Naive thymus-derived CD4-positive, alpha-beta T cell (primary cell): ENCODE measurements around the gene ECM1. TPM values are rescaled to one million over a fixed set of nuclear protein-coding genes. Genes with fewer than 3 reads are reported as not detected.

Experiments used
- ATAC-seq: fragments of 150-1000 bp; cut with Tn5 transposase; 2 replicates; pipeline ENCODE4 v1.10.0; 2021; ENCODE audit warnings: mild to moderate bottlenecking, moderate library complexity
- CTCF ChIA-PET: fragments of 350-600 bp; sonication (Branson Sonifier 250); formaldehyde crosslinking; loops from one replicate; lab custom pipeline; 2021; ENCODE audit warnings: antibody characterized with exemption; lab: Charles Lee
- POLR2A ChIA-PET: fragments of 350-600 bp; sonication (Branson Sonifier 250); formaldehyde crosslinking; loops from one replicate; lab custom pipeline; 2021; ENCODE audit warnings: antibody characterized with exemption, inconsistent platforms; lab: Charles Lee
- DNase-seq, 9 donors: peaks; one replicate each; pipeline versions ENCODE4 v3.0.0 to v3.0.0-alpha.2; 2020 to 2022; ENCODE audit warnings: mixed read lengths in 1 of 9
- H3K27ac ChIP-seq: one replicate; pipeline ENCODE4 v1.7.0; 2013; ENCODE audit warnings: mild to moderate bottlenecking, low read depth, low read length, moderate library complexity
- H3K27me3 ChIP-seq, 2 donors: one replicate each; pipeline ENCODE4 v1.7.0; 2013; ENCODE audit warnings: low read length in 2 of 2, mild to moderate bottlenecking in 2 of 2, moderate library complexity in 2 of 2; ENCODE audit not compliant: control insufficient read depth in 2 of 2, insufficient read depth in 2 of 2
- H3K36me3 ChIP-seq, 3 experiments: 1 replicate in 2 of 3; 2 replicates in 1 of 3; pipeline ENCODE4 v1.7.0; 2013; ENCODE audit warnings: low read length in 3 of 3, mild to moderate bottlenecking in 3 of 3, moderate library complexity in 1 of 3; ENCODE audit not compliant: insufficient read depth in 3 of 3, control insufficient read depth in 2 of 3
- H3K4me1 ChIP-seq, 2 donors: one replicate each; pipeline ENCODE4 v1.7.0; 2013; ENCODE audit warnings: low read length in 2 of 2, mild to moderate bottlenecking in 2 of 2, moderate library complexity in 1 of 2; ENCODE audit not compliant: control insufficient read depth in 2 of 2, insufficient read depth in 2 of 2
- H3K4me3 ChIP-seq: 2 replicates; pipeline ENCODE4 v1.7.0; 2013; ENCODE audit warnings: mild to moderate bottlenecking, low read length
- H3K9me3 ChIP-seq, 3 experiments: 1 replicate in 2 of 3; 2 replicates in 1 of 3; pipeline ENCODE4 v1.7.0; 2013; ENCODE audit warnings: low read length in 3 of 3; ENCODE audit not compliant: control insufficient read depth in 2 of 3
- H3K27ac Mint-ChIP-seq, 9 donors: one replicate each; pipeline ENCODE4 v1.8.0; 2020 to 2022; ENCODE audit warnings: mixed read lengths in 9 of 9, mild to moderate bottlenecking in 8 of 9, moderate library complexity in 5 of 9, inconsistent platforms in 2 of 9
- H3K27me3 Mint-ChIP-seq, 5 donors: one replicate each; pipeline ENCODE4 v1.8.0; 2021 to 2022; ENCODE audit warnings: mixed read lengths in 5 of 5, mild to moderate bottlenecking in 1 of 5
- H3K36me3 Mint-ChIP-seq, 5 donors: one replicate each; pipeline ENCODE4 v1.8.0; 2020 to 2022; ENCODE audit warnings: mixed read lengths in 5 of 5, mild to moderate bottlenecking in 3 of 5, inconsistent platforms in 1 of 5
- H3K4me1 Mint-ChIP-seq, 7 donors: one replicate each; pipeline ENCODE4 v1.8.0; 2020 to 2022; ENCODE audit warnings: mixed read lengths in 7 of 7, mild to moderate bottlenecking in 3 of 7, inconsistent platforms in 1 of 7
- H3K4me3 Mint-ChIP-seq, 10 donors: one replicate each; pipeline ENCODE4 v1.8.0; 2020 to 2022; ENCODE audit warnings: mild to moderate bottlenecking in 10 of 10, mixed read lengths in 10 of 10, moderate library complexity in 6 of 10, inconsistent platforms in 2 of 10
- H3K9me3 Mint-ChIP-seq, 11 donors: one replicate each; pipeline ENCODE4 v1.8.0; 2020 to 2022; ENCODE audit warnings: mixed read lengths in 11 of 11, mild to moderate bottlenecking in 4 of 11, inconsistent platforms in 1 of 11, moderate library complexity in 1 of 11
- intact Hi-C, 2 donors: fragments of 100-400 bp; cut with micrococcal nuclease; formaldehyde crosslinking; loops; one replicate each; pipeline ENCODE4 v1.15.1; 2023
- polyA plus RNA-seq, 2 donors: library from polyadenylated mRNA; unstranded; fragments of 300-500 nt; fragmentation: Illumina TruSeq; gene quantifications; one replicate each; pipeline ENCODE4 v1.2.3, GENCODE V29; 2021
- total RNA-seq, 6 experiments: library from RNA in 5 of 6; stranded (reverse) in 5 of 6; gene quantifications; 1 replicate in 5 of 6; 2 replicates in 1 of 6; pipeline ENCODE4 v1.2.3 and lab custom pipeline; 2021 to 2026

Gene ECM1
- total and polyA plus RNA-seq, 7 experiments from 2014 or later: 0.29 to 2.4 (median 1.4) TPM; not detected in 2

DNA sequence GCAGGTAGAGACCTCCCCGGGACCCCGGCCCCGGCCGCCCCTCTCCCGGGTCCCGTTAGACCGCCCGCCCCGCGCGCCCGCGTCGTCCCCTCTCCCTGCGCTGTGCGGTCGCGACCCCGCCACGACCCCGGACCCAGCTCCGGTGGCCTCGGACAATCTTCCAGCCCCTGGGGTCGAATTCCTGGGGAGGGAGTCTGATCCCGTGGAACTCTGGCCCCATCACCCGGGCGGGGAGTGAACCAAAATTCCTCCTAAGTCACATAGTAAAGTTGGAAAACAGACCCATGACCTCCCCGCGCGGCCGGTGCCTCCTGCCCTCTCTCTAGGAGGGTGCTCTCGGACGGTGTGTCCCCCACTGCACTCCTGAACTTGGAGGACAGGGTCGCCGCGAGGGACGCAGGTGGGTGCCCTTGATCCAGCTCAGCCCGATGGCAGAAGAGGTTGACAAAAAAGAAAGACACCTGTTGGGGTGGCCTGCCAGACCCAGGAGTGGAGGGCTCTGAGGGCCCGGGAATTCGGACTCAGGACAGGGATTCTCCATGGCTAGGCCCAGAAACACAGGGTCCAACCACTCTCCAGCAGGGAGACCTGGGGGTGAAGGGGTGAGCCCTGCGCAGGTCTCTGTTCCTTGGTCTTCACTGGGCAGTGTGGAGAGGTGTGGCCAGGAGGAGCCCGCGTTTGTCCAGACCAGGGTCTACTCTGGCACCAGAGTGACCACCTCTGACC lies 41.8 kb downstream of the ECM1 start:
- CTCF ChIA-PET: no interaction called here
- no peaks in the 10 kb centered on the region for H3K36me3 ChIP-seq
- peaks cover 0 to 2% (median 0%) of the 10 kb centered on the region in 11 donors for H3K9me3 Mint-ChIP-seq
- H3K9me3 ChIP-seq: no peaks in the 10 kb centered on the region
- H3K27me3 Mint-ChIP-seq: peaks cover 23 to 29% (median 26%) of the 10 kb centered on the region in 5 donors
- peaks cover 0 to 5% of the 10 kb centered on the region in 2 donors for H3K4me1 ChIP-seq
- no peak overlapping the region for H3K27ac ChIP-seq
- intact Hi-C loops: no loop called here
- no peak for DNase-seq
- peaks cover 6 to 38% (median 23%) of the 10 kb centered on the region in 7 donors for H3K4me1 Mint-ChIP-seq
- POLR2A ChIA-PET: interaction anchor here (0.6 to 2.6 kb wide), 4 partner anchors 9 to 27 kb away, joined by 3 to 14 read pairs (median 4); no protein-coding TSS in a partner anchor
- H3K4me3 Mint-ChIP-seq: peak overlapping the region; percentile 58 to 87 (median 78)
- no peaks in the 10 kb centered on the region for H3K27me3 ChIP-seq
- H3K36me3 Mint-ChIP-seq: no peaks in the 10 kb centered on the region
- ATAC-seq: no peak
- peak overlapping the region in 3 of 9 donors; percentile 34 to 71 (median 40) for H3K27ac Mint-ChIP-seq
- no peak overlapping the region for H3K4me3 ChIP-seq

DNA sequence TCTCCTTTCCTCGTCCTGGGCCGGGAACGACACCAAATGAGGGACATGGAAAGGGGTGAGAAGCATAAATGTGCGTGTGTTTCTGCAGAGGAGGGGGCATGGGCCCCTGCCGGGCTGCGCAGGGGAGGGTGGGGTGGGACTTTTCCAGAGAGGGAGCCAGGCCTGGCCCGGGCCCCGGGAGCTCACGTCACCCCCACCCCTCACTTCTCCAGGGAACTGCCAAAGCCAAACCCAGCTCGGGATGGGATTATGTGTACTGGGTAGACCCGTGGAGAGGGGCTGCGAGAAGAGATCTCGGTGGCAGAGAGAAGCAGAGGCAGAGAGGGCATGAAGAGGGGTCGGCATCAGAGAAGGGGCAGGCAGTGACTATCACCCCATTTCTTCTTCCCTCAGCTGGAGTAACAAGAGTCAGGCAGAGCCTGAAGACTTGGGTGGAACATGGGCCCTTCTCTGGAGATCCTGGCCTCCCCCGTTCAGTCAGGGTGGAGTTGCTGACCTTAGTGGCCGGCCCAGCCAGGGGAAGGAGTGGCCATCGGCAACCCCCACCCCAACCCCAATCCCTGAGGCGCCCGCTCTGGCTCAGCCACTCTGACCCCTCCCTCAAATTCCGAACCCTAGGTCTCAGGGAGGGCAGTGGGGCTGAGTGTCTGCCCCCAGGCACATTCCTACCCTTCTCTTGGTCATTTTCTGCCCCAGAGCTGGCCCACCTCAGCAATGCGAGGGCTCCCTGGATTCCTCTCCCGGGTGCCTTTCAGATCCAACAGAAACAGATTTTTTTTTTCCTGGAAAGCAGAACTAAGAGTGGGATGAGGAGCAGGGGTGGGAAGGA lies 42.5 kb downstream of the ECM1 start:
- Histone ChIP-seq H3K36me3 (peaks cover 0 to under 1% (median 0%) of the 10 kb centered on the region in 3 experiments), H3K27ac (no peak overlapping the region), H3K9me3 (no peaks in the 10 kb centered on the region), H3K4me3 (no peak overlapping the region), H3K4me1 (peaks cover 0 to 5% of the 10 kb centered on the region in 2 donors), H3K27me3 (no peaks in the 10 kb centered on the region)
- H3K4me3 Mint-ChIP-seq: peak overlapping the region in 9 of 10 donors; percentile 23 to 84 (median 68)
- peaks cover 6 to 36% (median 23%) of the 10 kb centered on the region in 7 donors for H3K4me1 Mint-ChIP-seq
- ATAC-seq (no peak), DNase-seq (no peak)
- no peak overlapping the region for H3K27ac Mint-ChIP-seq
- intact Hi-C loops: no loop called here
- CTCF ChIA-PET: no interaction called here
- H3K9me3 Mint-ChIP-seq: peaks cover 0 to 2% (median 0%) of the 10 kb centered on the region in 11 donors
- peaks cover 21 to 28% (median 23%) of the 10 kb centered on the region in 5 donors for H3K27me3 Mint-ChIP-seq
- H3K36me3 Mint-ChIP-seq: peaks cover 0 to 3% (median 0%) of the 10 kb centered on the region in 5 donors
- POLR2A ChIA-PET: interaction anchor here (0.6 to 2.6 kb wide), 4 partner anchors 10 to 70 kb away, joined by 3 to 14 read pairs (median 4); no protein-coding TSS in a partner anchor

GRCh38 chr1:150551051-150551783 lies 43.3 kb downstream of the ECM1 start:
- CTCF ChIA-PET: interaction anchor here (0.7 to 0.8 kb wide), 2 partner anchors 9 to 11 kb away, joined by 3 to 4 read pairs; no protein-coding TSS in a partner anchor
- Histone ChIP-seq H3K9me3 (no peaks in the 10 kb centered on the region), H3K4me3 (no peak overlapping the region), H3K36me3 (peaks cover 0 to 5% (median 0%) of the 10 kb centered on the region in 3 experiments), H3K27ac (no peak overlapping the region), H3K27me3 (no peaks in the 10 kb centered on the region), H3K4me1 (peaks cover 0 to 5% of the 10 kb centered on the region in 2 donors)
- H3K27ac Mint-ChIP-seq: peak overlapping the region in 1 of 9 donors; percentile 25
- H3K27me3 Mint-ChIP-seq: peaks cover 15 to 21% (median 17%) of the 10 kb centered on the region in 5 donors
- H3K4me3 Mint-ChIP-seq: peak overlapping the region in 9 of 10 donors; percentile 20 to 84 (median 29)
- intact Hi-C loops: no loop called here
- DNase-seq (no peak), ATAC-seq (no peak)
- H3K9me3 Mint-ChIP-seq: peaks cover 0 to 2% (median 0%) of the 10 kb centered on the region in 11 donors
- POLR2A ChIA-PET: interaction anchor here (0.6 to 2.6 kb wide), 5 partner anchors 9 to 76 kb away, joined by 3 to 14 read pairs (median 4); no protein-coding TSS in a partner anchor
- peaks cover 6 to 35% (median 23%) of the 10 kb centered on the region in 7 donors for H3K4me1 Mint-ChIP-seq
- H3K36me3 Mint-ChIP-seq: peaks cover 0 to 5% (median 0%) of the 10 kb centered on the region in 5 donors

DNA sequence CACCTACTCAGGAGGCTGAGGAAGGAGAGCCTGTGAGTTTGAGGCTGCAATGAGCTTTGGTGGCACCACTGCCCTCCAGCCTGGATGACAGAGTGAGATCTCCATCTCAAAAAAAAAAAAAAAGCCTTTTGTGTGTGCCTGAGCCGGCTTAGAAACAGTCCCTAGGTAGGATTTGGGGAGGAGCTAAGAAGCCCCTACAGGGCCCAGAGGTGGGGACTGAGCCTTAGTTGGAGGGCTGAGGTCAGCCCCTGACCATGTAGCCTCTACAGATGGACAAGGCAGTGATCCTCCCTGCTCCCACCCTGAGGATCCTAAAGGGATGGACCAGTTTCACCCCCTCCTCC lies 43.8 kb downstream of the ECM1 start:
- intact Hi-C loops: no loop called here
- ChIA-PET CTCF (interaction anchor here (0.7 to 0.8 kb wide), 2 partner anchors 8 to 10 kb away, joined by 3 to 4 read pairs; no protein-coding TSS in a partner anchor), POLR2A (interaction anchor here (0.6 to 2.6 kb wide), 5 partner anchors 9 to 781 kb away, joined by 3 to 14 read pairs (median 4); no protein-coding TSS in a partner anchor)
- H3K27ac ChIP-seq: no peak overlapping the region
- peaks cover 6 to 35% (median 23%) of the 10 kb centered on the region in 7 donors for H3K4me1 Mint-ChIP-seq
- H3K4me3 ChIP-seq: no peak overlapping the region
- H3K36me3 ChIP-seq: peaks cover 0 to 5% (median 0%) of the 10 kb centered on the region in 3 experiments
- peak overlapping the region in 1 of 10 donors; percentile 20 for H3K4me3 Mint-ChIP-seq
- H3K4me1 ChIP-seq: peaks cover 0 to 5% of the 10 kb centered on the region in 2 donors
- H3K27me3 ChIP-seq: no peaks in the 10 kb centered on the region
- DNase-seq (no peak), ATAC-seq (no peak)
- peaks cover 0 to 2% (median 0%) of the 10 kb centered on the region in 11 donors for H3K9me3 Mint-ChIP-seq
- peaks cover 0 to 6% (median 0%) of the 10 kb centered on the region in 5 donors for H3K36me3 Mint-ChIP-seq
- no peak overlapping the region for H3K27ac Mint-ChIP-seq
- peaks cover 9 to 17% (median 12%) of the 10 kb centered on the region in 5 donors for H3K27me3 Mint-ChIP-seq
- no peaks in the 10 kb centered on the region for H3K9me3 ChIP-seq

- no peak overlapping the region for H3K27ac ChIP-seq
Observed at GRCh38 chr1:150552128-150552910, 44.4 kb downstream of the ECM1 start.

More at GRCh38 chr1:150552128-150552910, 44.4 kb downstream of the ECM1 start:
- Histone ChIP-seq H3K4me3 (no peak overlapping the region), H3K4me1 (peaks cover 0 to 5% of the 10 kb centered on the region in 2 donors), H3K27me3 (no peaks in the 10 kb centered on the region), H3K36me3 (peaks cover 0 to 5% (median 0%) of the 10 kb centered on the region in 3 experiments), H3K9me3 (no peaks in the 10 kb centered on the region)
- Mint-ChIP-seq H3K4me1 (peaks cover 6 to 32% (median 23%) of the 10 kb centered on the region in 7 donors), H3K36me3 (peaks cover 0 to 6% (median 0%) of the 10 kb centered on the region in 5 donors), H3K9me3 (peaks cover 0 to 2% (median 0%) of the 10 kb centered on the region in 11 donors), H3K27me3 (peaks cover 6 to 14% (median 8%) of the 10 kb centered on the region in 5 donors), H3K4me3 (peak overlapping the region in 2 of 10 donors; percentile 31 to 55), H3K27ac (peak overlapping the region in 2 of 9 donors; percentile 33 to 48)
- ChIA-PET POLR2A (interaction anchor here (0.6 to 2.6 kb wide), 4 partner anchors 8 to 780 kb away, joined by 3 to 14 read pairs (median 4); no protein-coding TSS in a partner anchor), CTCF (no interaction called here)
- ATAC-seq (peak; percentile 65), DNase-seq (no peak)
- intact Hi-C loops: no loop called here
